Measurements from ENCODE around the gene PRR16. TPM values are rescaled to one million over a fixed set of nuclear protein-coding genes. Genes with fewer than 3 reads are reported as not detected.
"Not testable (repeated sequence)": the region's sequence is repeated elsewhere in the genome, so short reads cannot be mapped to it uniquely, and the experiment has no call there.

The PRR16 gene
- polyA plus RNA-seq (ENCODE audit: insufficient read length), result 28.0 TPM

- DNase-seq, result peak; percentile 68
Measured at GRCh38 chr5:120463991-120464626, at the start of gene PRR16. TSS of gene PRR16 (plus strand) at chr5:120464300.

- DNase-seq, result no peak
Measured at GRCh38 chr5:120415985-120416384, 48.1 kb upstream of the PRR16 start.

GRCh38 chr5:120419127-120419526, 45.0 kb upstream of the PRR16 start:
- DNase-seq, result no peak

GRCh38 chr5:120426633-120427275, 37.3 kb upstream of the PRR16 start:
- not testable (repeated sequence) for DNase-seq

GRCh38 chr5:120430572-120430971, 33.5 kb upstream of the PRR16 start:
- no peak for DNase-seq

GRCh38 chr5:120432861-120433260, 31.2 kb upstream of the PRR16 start:
- DNase-seq, result no peak

GRCh38 chr5:120435129-120435528, 29.0 kb upstream of the PRR16 start:
- no peak for DNase-seq

GRCh38 chr5:120436996-120437395, 27.1 kb upstream of the PRR16 start:
- DNase-seq, result no peak

GRCh38 chr5:120442694-120443093, 21.4 kb upstream of the PRR16 start:
- DNase-seq, result no peak

GRCh38 chr5:120443607-120444006, 20.5 kb upstream of the PRR16 start:
- no peak for DNase-seq

- no peak for DNase-seq
Measured at GRCh38 chr5:120446068-120446492, 18.0 kb upstream of the PRR16 start.

GRCh38 chr5:120446901-120447300, 17.2 kb upstream of the PRR16 start:
- DNase-seq, result no peak

- DNase-seq, result no peak
Measured at GRCh38 chr5:120447706-120448239, 16.3 kb upstream of the PRR16 start.

- DNase-seq, result no peak
Measured at GRCh38 chr5:120449501-120449900, 14.6 kb upstream of the PRR16 start.

- no peak for DNase-seq
Measured at GRCh38 chr5:120450910-120451309, 13.2 kb upstream of the PRR16 start.

GRCh38 chr5:120451445-120451844, 12.7 kb upstream of the PRR16 start:
- DNase-seq, result no peak

GRCh38 chr5:120452471-120452870, 11.6 kb upstream of the PRR16 start:
- DNase-seq, result no peak

- peak; percentile 12 for DNase-seq
Measured at GRCh38 chr5:120454094-120454798, 9.9 kb upstream of the PRR16 start.

GRCh38 chr5:120456006-120456405, 8.1 kb upstream of the PRR16 start:
- DNase-seq, result no peak

- peak; percentile 23 for DNase-seq
Measured at GRCh38 chr5:120457839-120458507, 6.1 kb upstream of the PRR16 start.

- not testable (repeated sequence) for DNase-seq
Measured at GRCh38 chr5:120458508-120458847, 5.6 kb upstream of the PRR16 start.

GRCh38 chr5:120461251-120461650, 2.8 kb upstream of the PRR16 start:
- DNase-seq, result no peak

Data from hindlimb muscle (tissue), 1 donor.